Endothelial cell (in vitro differentiated cells): ENCODE results near the gene CHRNA5. TPM values are rescaled to one million over a fixed set of nuclear protein-coding genes. Genes with fewer than 3 reads are reported as not detected.

Experiments used
- DNase-seq: peaks from one replicate; pipeline ENCODE4 v3.0.0; 2021; ENCODE audit warnings: low spot score
- H3K27ac Mint-ChIP-seq: one replicate; pipeline ENCODE4 v1.8.0; 2021; ENCODE audit warnings: mixed read lengths, inconsistent platforms; ENCODE audit not compliant: unreplicated experiment
- H3K27me3 Mint-ChIP-seq: one replicate; pipeline ENCODE4 v1.8.0; 2021; ENCODE audit warnings: mild to moderate bottlenecking, moderate library complexity, mixed read lengths, inconsistent platforms; ENCODE audit not compliant: unreplicated experiment
- H3K36me3 Mint-ChIP-seq: one replicate; pipeline ENCODE4 v1.8.0; 2021; ENCODE audit warnings: mild to moderate bottlenecking, low read depth, mixed read lengths, inconsistent platforms; ENCODE audit not compliant: unreplicated experiment
- H3K4me1 Mint-ChIP-seq: one replicate; pipeline ENCODE4 v1.8.0; 2021; ENCODE audit warnings: mild to moderate bottlenecking, mixed read lengths, inconsistent platforms; ENCODE audit not compliant: unreplicated experiment
- H3K4me3 Mint-ChIP-seq: one replicate; pipeline ENCODE4 v1.8.0; 2021; ENCODE audit warnings: mild to moderate bottlenecking, mixed read lengths, inconsistent platforms; ENCODE audit not compliant: unreplicated experiment
- H3K9me3 Mint-ChIP-seq: one replicate; pipeline ENCODE4 v1.8.0; 2021; ENCODE audit warnings: mixed read lengths, inconsistent platforms; ENCODE audit not compliant: unreplicated experiment
- CTCF ChIP-seq: fragments of 200-600 bp; sonication (generic); IDR thresholded peaks from one replicate; pipeline ENCODE4 v1.5.0; 2021; ENCODE audit warnings: antibody characterized with exemption; ENCODE audit not compliant: unreplicated experiment
- total RNA-seq: library from RNA; stranded (reverse); fragmentation: NEBNext Ultra II Directional; extraction: Animal tissue kit (Norgen Biotek cat#: 25700); gene quantifications from one replicate; pipeline ENCODE4 v1.2.1, GENCODE V29; 2021; ENCODE audit not compliant: unreplicated experiment

CHRNA5 gene
- total RNA-seq, 1 donor from 2014 or later = 22.7 TPM

GRCh38 chr15:78574944-78575343 is 9.6 kb downstream of the CHRNA5 start:
- no peaks in the 10 kb centered on the region for H3K27me3 Mint-ChIP-seq
- DNase-seq = no peak
- no peaks in the 10 kb centered on the region for H3K4me1 Mint-ChIP-seq
- no peaks in the 10 kb centered on the region for H3K9me3 Mint-ChIP-seq
- no peak for TF ChIP-seq CTCF
- H3K4me3 Mint-ChIP-seq = no peak overlapping the region
- no peaks in the 10 kb centered on the region for H3K36me3 Mint-ChIP-seq
- H3K27ac Mint-ChIP-seq = no peak overlapping the region

GRCh38 chr15:78597583-78597982 is 32.3 kb downstream of the CHRNA5 start:
- no peak overlapping the region for H3K4me3 Mint-ChIP-seq
- H3K36me3 Mint-ChIP-seq = peaks cover 14% of the 10 kb centered on the region
- no peaks in the 10 kb centered on the region for H3K4me1 Mint-ChIP-seq
- peaks cover 4% of the 10 kb centered on the region for H3K27me3 Mint-ChIP-seq
- H3K9me3 Mint-ChIP-seq = peaks cover 6% of the 10 kb centered on the region
- no peak overlapping the region for H3K27ac Mint-ChIP-seq
- no peak for DNase-seq
- TF ChIP-seq CTCF = no peak

GRCh38 chr15:78598348-78598747 is 33.0 kb downstream of the CHRNA5 start:
- no peak overlapping the region for H3K4me3 Mint-ChIP-seq
- peaks cover 6% of the 10 kb centered on the region for H3K9me3 Mint-ChIP-seq
- no peak overlapping the region for H3K27ac Mint-ChIP-seq
- H3K4me1 Mint-ChIP-seq = no peaks in the 10 kb centered on the region
- H3K27me3 Mint-ChIP-seq = peaks cover 4% of the 10 kb centered on the region
- TF ChIP-seq CTCF = no peak
- DNase-seq = no peak
- peaks cover 17% of the 10 kb centered on the region for H3K36me3 Mint-ChIP-seq

- DNase-seq = no peak
- peaks cover 6% of the 10 kb centered on the region for H3K9me3 Mint-ChIP-seq
- H3K4me3 Mint-ChIP-seq = no peak overlapping the region
- H3K27ac Mint-ChIP-seq = no peak overlapping the region
- peaks cover 17% of the 10 kb centered on the region for H3K36me3 Mint-ChIP-seq
- H3K27me3 Mint-ChIP-seq = peaks cover 4% of the 10 kb centered on the region
- no peaks in the 10 kb centered on the region for H3K4me1 Mint-ChIP-seq
- no peak for TF ChIP-seq CTCF
Observed at GRCh38 chr15:78599189-78599588, 33.9 kb downstream of the CHRNA5 start.

- H3K36me3 Mint-ChIP-seq = peaks cover 17% of the 10 kb centered on the region
- no peak overlapping the region for H3K4me3 Mint-ChIP-seq
- H3K27ac Mint-ChIP-seq = no peak overlapping the region
- no peak for TF ChIP-seq CTCF
- DNase-seq = no peak
- H3K27me3 Mint-ChIP-seq = peaks cover 4% of the 10 kb centered on the region
- peaks cover 6% of the 10 kb centered on the region for H3K9me3 Mint-ChIP-seq
- H3K4me1 Mint-ChIP-seq = no peaks in the 10 kb centered on the region
Observed at GRCh38 chr15:78603467-78603866, 38.1 kb downstream of the CHRNA5 start.
